GM21717 (cell line): Measurements from ENCODE around the gene FAU.
A peak's percentile ranks its signal among the peaks of the same experiment; 100 is the strongest.
"Not testable (repeated sequence)": the region's sequence is repeated elsewhere in the genome, so short reads cannot be mapped to it uniquely, and the experiment has no call there.

Experiments used
- ATAC-seq: cut with Tn5 transposase; IDR thresholded peaks from one replicate; pipeline ENCODE4 v1.9.1; 2021; ENCODE audit warnings: mild to moderate bottlenecking, moderate library complexity; ENCODE audit not compliant: unreplicated experiment

The FAU gene

GRCh38 chr11:65121865-65122696 lies at the start of gene FAU, which contains the start of gene MRPL49:
FAU (minus strand) TSS chr11:65122134; CDS start chr11:65121813, 321 bp downstream.
MRPL49 (plus strand) TSS chr11:65122321; CDS start chr11:65122347, 26 bp downstream.
- peak; percentile 65 for ATAC-seq

DNA sequence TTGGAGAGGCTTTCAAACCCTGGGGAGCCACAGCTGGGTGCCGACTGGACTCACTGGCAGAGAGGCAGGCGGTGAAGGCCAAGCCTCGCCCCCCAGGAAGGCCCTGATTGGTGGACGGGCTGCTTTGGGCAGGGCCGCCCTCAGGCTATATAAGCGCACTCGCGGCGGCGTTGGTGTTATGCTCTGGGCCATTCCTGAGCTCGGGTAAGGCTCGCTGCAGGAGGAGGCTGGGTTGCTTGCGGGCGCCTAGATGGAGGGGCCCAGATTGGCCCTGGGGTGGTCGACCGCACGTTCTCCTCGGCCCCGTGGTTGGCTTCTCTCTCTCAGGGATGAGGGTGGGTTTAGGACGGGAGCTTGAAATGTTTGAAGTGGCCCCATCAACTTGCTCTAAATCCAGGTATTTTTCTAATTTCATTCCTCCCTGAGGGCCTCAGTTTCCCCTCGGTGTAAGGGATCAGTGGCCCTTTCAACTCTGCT lies 48.2 kb upstream of the FAU start, which contains the start of gene SPDYC:
TSS of gene SPDYC (plus strand) at position 176 of the 477 bp plus-strand sequence. CDS start 1,125 bp downstream, outside the sequence.
- no peak for ATAC-seq

GRCh38 chr11:65169164-65169641 lies 47.3 kb upstream of the FAU start:
- no peak for ATAC-seq

GRCh38 chr11:65167656-65168055 lies 45.7 kb upstream of the FAU start:
- ATAC-seq: no peak

DNA sequence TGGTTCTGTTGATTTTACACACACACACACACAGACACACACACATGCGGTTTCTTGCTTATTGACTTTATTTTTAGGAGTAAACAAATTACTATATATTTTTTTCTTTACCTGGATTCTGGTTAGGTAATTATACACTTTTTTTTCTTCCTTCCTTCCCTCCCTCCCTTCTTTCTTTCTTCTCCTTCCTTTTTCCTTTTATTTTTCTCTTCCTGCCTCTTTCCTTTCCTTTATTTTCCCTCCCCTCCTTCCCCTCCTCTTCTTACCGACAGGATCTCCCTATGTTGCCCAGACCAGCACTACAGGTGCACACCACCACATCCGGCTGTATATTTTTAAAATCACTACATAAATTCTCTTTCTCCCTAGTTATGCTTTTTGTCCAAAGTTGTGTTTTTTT lies 45.0 kb upstream of the FAU start:
- no peak for ATAC-seq

DNA sequence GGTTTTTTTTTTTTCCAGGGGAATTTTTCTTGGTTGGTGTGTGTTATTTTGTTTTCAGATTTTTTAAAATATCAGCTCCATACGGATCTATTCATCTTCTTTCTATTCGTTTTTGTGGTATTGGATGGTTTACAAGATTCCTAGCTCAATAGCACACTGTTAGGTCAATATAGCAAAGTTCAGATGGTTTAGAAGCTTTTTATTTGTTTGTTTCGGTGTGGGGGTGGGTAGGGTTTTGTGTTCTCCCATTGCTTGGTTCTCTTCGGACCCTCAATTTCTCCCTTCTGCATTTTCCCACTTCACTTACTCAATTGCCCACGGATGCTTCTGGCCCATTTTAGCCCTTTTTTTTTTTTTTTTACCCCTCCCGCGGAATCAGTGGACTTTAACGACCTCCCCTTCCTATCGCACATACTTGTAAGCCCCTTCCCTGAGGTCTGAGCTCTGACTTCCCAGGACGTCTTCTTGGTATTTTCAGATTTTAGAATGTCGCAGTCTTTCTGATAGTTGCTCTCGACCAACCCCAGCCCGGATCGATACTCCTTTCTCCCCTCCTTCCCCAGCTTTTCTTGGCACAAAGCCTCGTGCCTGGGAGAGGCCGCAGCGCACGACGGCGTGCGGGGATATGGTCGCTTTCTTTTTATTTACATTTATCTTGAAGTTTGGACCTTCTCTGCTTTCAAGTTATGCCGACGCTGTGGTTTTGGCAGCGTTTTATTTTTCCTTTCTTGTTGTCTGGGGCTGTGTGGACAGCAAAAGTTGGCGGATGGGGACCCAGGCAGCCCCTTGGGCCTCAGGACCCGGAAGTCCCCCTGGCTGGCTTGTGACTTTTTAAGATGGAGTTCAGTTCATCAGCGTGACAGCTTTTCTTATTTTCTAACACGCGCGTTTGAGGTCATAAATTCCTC lies 43.7 kb upstream of the FAU start:
- no peak for ATAC-seq

DNA sequence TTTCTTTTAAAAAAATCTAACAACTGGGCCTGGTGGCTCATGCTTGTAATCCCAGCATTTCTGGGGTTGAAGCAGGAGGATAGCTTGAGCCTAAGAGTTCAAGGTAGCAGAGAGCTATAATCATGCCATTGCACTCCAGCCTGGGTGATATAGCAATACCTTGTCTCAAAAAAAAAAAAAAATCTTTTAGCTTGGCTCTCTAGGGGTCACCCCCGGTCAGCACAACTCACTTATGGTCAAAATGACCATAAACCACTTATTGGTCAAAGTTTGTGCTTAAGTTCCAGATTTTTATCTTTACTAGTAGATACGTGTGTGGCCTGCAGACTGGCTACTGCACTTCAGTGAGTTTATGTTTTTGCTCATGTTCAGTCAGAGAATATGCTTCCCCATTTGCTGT lies 41.8 kb upstream of the FAU start:
- ATAC-seq: no peak

GRCh38 chr11:65160643-65161042 lies 38.7 kb upstream of the FAU start:
- no peak for ATAC-seq

- peak; percentile 64 for ATAC-seq
Measured at GRCh38 chr11:65159012-65159411, 37.1 kb upstream of the FAU start.

GRCh38 chr11:65157336-65157735 lies 35.4 kb upstream of the FAU start:
- ATAC-seq: no peak

DNA sequence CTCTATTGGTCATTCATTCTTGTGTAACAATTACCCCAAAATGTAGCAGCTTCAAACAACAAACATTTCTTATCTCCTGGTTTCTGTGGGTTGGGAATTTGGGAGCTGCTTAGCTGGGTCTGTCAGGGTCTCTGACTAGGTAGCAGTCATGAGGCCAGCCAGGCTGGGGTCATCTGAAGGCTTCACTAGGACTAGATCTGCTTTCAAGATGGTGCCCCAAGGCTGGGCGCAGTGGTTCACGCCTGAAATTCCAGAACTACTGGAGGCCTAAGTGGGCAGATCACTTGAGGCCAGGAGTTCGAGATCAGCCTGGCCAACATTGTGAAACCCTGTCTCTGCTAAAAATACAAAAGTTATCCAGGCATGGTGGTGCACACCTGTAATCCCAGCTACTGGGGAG lies 35.0 kb upstream of the FAU start:
- ATAC-seq: no peak

GRCh38 chr11:65156256-65156655 lies 34.3 kb upstream of the FAU start:
- ATAC-seq: no peak

- ATAC-seq: no peak
Measured at GRCh38 chr11:65152122-65152521, 30.2 kb upstream of the FAU start.

DNA sequence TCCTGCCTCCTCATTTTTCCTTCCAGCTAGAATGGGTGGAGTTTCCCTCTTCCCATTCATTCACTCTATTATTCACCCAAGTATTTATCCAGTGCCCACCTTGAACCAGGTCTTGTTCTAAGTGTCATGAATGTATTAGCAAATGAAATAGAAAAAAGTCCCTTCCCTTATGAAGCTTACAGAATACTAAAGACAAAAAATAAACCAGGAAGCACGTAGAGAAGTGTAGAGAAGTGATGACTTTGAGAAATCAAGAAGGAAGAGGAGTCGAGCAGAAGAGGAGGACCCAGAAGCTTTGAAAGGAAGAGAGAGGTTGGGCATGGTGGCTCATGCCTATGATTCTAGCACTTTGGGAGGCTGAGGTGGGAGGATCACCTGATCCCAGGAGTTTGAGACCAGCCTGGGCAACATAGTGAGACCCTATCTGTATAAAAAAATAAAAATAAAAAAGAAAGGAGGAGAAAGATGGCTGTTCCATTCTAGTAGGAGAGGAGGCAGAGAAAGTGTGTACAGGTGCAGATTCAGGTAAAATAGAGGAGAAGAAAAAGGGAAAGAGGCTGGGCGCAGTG lies 29.5 kb upstream of the FAU start:
- ATAC-seq: no peak

- ATAC-seq: no peak
Measured at GRCh38 chr11:65150509-65151299, 28.8 kb upstream of the FAU start.

- ATAC-seq: not testable (repeated sequence)
Measured at GRCh38 chr11:65150131-65150508, 28.2 kb upstream of the FAU start.

- no peak for ATAC-seq
Measured at GRCh38 chr11:65148657-65149056, 26.7 kb upstream of the FAU start.

- no peak for ATAC-seq
Measured at GRCh38 chr11:65147352-65148075, 25.6 kb upstream of the FAU start.

DNA sequence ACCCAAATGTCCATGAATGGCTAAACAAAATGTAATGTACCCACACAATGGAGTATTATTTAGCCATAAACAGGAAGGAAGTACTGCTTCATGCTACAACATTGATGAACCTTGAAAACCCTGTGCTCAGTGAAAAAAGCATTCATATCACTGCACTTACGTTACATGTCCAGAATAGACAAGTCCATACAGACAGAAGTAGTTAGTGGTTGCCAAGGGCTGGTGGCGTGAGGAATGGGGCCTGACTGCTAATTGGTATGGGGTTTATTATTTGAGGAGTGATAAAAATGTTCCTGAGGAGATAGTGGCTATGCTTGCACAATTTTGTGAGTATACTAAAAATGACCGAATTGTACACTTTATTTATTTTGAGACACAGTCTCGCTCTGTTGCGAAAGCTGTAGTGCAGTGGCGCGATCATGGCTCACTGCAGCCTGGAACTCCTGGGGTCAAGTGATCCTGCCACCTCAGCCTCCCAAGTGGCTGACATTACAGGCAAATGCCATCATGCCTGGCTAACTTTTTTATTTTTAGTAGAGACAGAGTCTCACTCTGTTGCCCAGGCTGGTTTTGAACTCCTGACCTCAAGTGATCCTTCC lies 20.1 kb upstream of the FAU start:
- no peak for ATAC-seq
